Measurements from ENCODE around the gene UNC5C. TPM values are rescaled to one million over a fixed set of nuclear protein-coding genes. Genes with fewer than 3 reads are reported as not detected.

UNC5C gene
- total and polyA plus RNA-seq, 2 donors, result 3.7 to 31.5 TPM

GRCh38 chr4:95524184-95524583, 24.6 kb downstream of the UNC5C start:
- no peaks in the 10 kb centered on the region for H3K36me3 ChIP-seq (ENCODE audit: insufficient read depth)
- H3K27ac ChIP-seq (ENCODE audit: low read depth), result no peak overlapping the region
- 56% methylated on average over 1 of the region's 1 CpG for WGBS
- no peak overlapping the region for H3K4me3 ChIP-seq (ENCODE audit: low read depth, low read length)
- no peak for DNase-seq (ENCODE audit: extremely low spot score)
- no peaks in the 10 kb centered on the region for H3K4me1 ChIP-seq (ENCODE audit: insufficient read depth)

DNA sequence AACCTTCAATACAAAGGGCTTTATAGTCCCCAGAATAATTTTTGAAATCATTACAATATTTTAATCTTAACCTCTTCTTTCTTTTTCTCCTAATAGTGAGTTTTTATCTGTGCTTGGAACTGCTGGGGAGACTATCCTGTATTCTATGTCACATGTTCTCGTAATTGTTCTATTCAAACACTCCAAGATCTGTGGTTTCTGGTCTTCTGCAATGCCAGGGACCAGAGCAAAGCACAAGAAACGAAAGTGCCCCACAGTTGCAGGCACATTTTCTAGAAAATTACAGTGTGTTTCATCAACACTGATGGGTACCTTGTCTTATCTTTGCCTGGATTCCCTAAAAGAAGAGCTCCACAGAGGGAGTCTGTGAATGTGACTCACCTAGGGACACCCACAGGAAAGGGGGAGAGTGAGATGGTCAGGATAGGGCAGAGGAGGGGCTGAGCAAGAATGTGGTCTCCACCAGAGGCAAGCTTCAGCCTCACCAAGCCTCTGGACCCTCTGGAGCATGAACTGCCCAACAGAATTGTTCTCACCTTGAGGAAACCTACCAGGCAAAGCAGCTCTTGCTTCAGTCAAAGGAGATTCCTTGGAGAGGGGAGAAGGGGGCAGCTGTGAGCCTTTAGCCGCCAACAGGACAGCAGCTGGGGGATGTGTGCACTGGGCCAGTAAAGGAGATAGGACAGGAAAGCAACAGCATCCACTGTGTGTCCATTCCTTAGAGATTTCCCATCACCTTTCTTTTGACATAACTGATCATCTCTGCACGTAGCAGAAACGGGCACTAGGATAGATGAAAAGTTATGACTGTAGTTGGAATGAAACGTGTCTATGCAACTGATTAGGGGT, 25.9 kb downstream of the UNC5C start:
- Histone ChIP-seq H3K4me1 (ENCODE audit: insufficient read depth) (no peaks in the 10 kb centered on the region), H3K36me3 (ENCODE audit: insufficient read depth) (no peaks in the 10 kb centered on the region), H3K4me3 (ENCODE audit: low read depth, low read length) (no peak overlapping the region), H3K27ac (ENCODE audit: low read depth) (no peak overlapping the region)
- no peak for DNase-seq (ENCODE audit: extremely low spot score)
- 95% methylated on average over 6 of the region's 6 CpGs for WGBS

GRCh38 chr4:95517576-95518345, 31.0 kb downstream of the UNC5C start:
- Histone ChIP-seq H3K27ac (ENCODE audit: low read depth) (no peak overlapping the region), H3K36me3 (ENCODE audit: insufficient read depth) (no peaks in the 10 kb centered on the region), H3K4me1 (ENCODE audit: insufficient read depth) (no peaks in the 10 kb centered on the region), H3K4me3 (ENCODE audit: low read depth, low read length) (no peak overlapping the region)
- WGBS, result 37% methylated on average over 7 of the region's 7 CpGs
- DNase-seq (ENCODE audit: extremely low spot score), result no peak

DNA sequence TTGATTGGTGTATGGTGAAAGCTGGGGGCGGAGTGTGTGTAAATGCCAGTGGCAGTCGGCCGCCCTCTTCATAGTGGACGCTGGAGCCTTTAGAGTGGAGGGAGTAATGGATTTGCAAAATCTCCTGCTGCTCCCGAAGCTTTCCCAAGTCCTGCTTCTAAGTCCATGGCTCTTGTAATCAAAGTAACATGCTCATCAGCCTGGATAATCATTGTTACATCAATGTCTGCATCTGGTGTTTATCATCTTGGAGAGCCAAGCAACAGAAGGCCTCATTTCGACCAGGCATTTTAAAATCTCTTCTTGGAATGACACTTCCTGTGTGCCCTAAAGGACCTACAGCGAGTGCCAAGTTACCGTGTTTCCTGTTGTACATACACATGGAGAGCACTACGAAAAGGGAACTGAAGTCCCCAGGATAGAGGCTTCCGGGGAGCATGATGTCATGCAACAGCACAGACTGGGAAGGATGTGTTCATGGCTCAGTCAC, 32.2 kb downstream of the UNC5C start:
- H3K27ac ChIP-seq (ENCODE audit: low read depth), result no peak overlapping the region
- DNase-seq (ENCODE audit: extremely low spot score), result no peak
- WGBS, result 56% methylated on average over 10 of the region's 10 CpGs
- no peaks in the 10 kb centered on the region for H3K4me1 ChIP-seq (ENCODE audit: insufficient read depth)
- H3K4me3 ChIP-seq (ENCODE audit: low read depth, low read length), result no peak overlapping the region
- H3K36me3 ChIP-seq (ENCODE audit: insufficient read depth), result no peaks in the 10 kb centered on the region

- Histone ChIP-seq H3K4me1 (ENCODE audit: insufficient read depth) (no peaks in the 10 kb centered on the region), H3K4me3 (ENCODE audit: low read depth, low read length) (no peak overlapping the region), H3K27ac (ENCODE audit: low read depth) (no peak overlapping the region), H3K36me3 (ENCODE audit: insufficient read depth) (no peaks in the 10 kb centered on the region)
- WGBS, result 30% methylated on average over 1 of the region's 1 CpG
- no peak for DNase-seq (ENCODE audit: extremely low spot score)
Measured at GRCh38 chr4:95515589-95515988, 33.2 kb downstream of the UNC5C start.

GRCh38 chr4:95513022-95513421, 35.8 kb downstream of the UNC5C start:
- WGBS, result 94% methylated on average over 4 of the region's 4 CpGs
- DNase-seq (ENCODE audit: extremely low spot score), result no peak
- Histone ChIP-seq H3K27ac (ENCODE audit: low read depth) (no peak overlapping the region), H3K36me3 (ENCODE audit: insufficient read depth) (no peaks in the 10 kb centered on the region), H3K4me1 (ENCODE audit: insufficient read depth) (no peaks in the 10 kb centered on the region), H3K4me3 (ENCODE audit: low read depth, low read length) (no peak overlapping the region)

DNA sequence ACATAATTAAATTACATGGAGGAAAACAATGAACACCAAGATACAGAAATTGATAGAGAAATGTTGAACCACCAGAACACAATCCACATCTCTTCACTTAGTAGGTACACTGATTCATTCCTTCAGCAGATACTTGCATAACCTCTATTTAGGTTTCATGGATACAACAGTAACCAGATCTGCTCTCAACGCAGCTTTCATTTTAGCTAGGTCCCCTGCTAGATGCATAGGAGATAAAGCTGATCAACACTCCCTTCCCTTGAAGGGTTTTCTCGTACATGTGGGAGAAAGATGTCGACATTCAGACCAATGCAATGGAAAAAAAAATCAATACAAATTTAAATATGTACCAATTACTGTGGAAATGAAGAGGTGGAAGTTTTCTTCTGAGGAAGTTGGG, 37.3 kb downstream of the UNC5C start:
- Histone ChIP-seq H3K4me3 (ENCODE audit: low read depth, low read length) (no peak overlapping the region), H3K36me3 (ENCODE audit: insufficient read depth) (no peaks in the 10 kb centered on the region), H3K27ac (ENCODE audit: low read depth) (no peak overlapping the region), H3K4me1 (ENCODE audit: insufficient read depth) (no peaks in the 10 kb centered on the region)
- no peak for DNase-seq (ENCODE audit: extremely low spot score)
- 90% methylated on average over 3 of the region's 3 CpGs for WGBS

DNA sequence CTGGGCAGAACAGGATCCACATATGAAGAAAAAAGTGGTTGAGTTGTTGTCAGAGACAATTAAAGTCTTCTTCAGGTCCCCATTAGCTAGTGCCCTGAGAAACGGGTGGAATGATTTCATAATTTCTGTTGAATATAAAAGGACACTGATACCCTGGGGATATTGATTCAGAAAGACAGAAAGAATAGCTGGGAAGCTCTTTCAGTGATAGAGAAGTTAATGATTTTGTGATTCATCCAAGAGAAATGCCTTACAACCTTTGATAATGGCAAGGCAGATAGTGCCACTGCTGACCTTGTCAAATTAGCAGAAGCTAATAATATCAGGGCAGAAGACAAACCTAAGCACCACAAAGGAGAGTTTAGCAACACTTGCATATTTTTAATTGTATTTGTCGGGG, 37.9 kb downstream of the UNC5C start:
- Histone ChIP-seq H3K4me3 (ENCODE audit: low read depth, low read length) (no peak overlapping the region), H3K27ac (ENCODE audit: low read depth) (no peak overlapping the region), H3K4me1 (ENCODE audit: insufficient read depth) (no peaks in the 10 kb centered on the region), H3K36me3 (ENCODE audit: insufficient read depth) (no peaks in the 10 kb centered on the region)
- 85% methylated on average over 2 of the region's 2 CpGs for WGBS
- DNase-seq (ENCODE audit: extremely low spot score), result no peak

- H3K4me3 ChIP-seq (ENCODE audit: low read depth, low read length), result no peak overlapping the region
- H3K36me3 ChIP-seq (ENCODE audit: insufficient read depth), result no peaks in the 10 kb centered on the region
- 10% methylated on average over 2 of the region's 2 CpGs for WGBS
- H3K27ac ChIP-seq (ENCODE audit: low read depth), result no peak overlapping the region
- H3K4me1 ChIP-seq (ENCODE audit: insufficient read depth), result no peaks in the 10 kb centered on the region
- DNase-seq (ENCODE audit: extremely low spot score), result no peak
Measured at GRCh38 chr4:95510145-95510544, 38.6 kb downstream of the UNC5C start.

GRCh38 chr4:95508421-95508820, 40.4 kb downstream of the UNC5C start:
- no peak overlapping the region for H3K27ac ChIP-seq (ENCODE audit: low read depth)
- DNase-seq (ENCODE audit: extremely low spot score), result no peak
- H3K4me1 ChIP-seq (ENCODE audit: insufficient read depth), result no peaks in the 10 kb centered on the region
- WGBS, result 38% methylated on average over 1 of the region's 1 CpG
- no peak overlapping the region for H3K4me3 ChIP-seq (ENCODE audit: low read depth, low read length)
- no peaks in the 10 kb centered on the region for H3K36me3 ChIP-seq (ENCODE audit: insufficient read depth)

DNA sequence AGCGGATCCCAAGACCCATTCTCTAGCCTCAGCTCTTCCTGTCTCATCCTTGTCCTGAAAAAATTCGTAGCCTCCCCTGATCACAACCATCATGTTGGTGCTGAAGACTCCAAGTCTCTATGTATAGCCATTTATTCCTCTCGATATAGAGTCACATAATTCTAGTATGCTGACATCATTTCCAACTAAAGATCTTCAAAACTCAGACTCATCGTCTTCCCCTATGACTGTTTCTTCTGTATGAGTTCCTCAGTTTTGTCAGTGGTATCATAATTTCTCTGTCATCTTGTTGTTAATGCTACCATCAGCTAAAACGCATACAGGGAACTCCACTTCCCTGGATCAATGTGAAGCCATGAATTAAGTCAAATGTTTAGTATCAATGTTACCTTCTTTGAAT, 41.2 kb downstream of the UNC5C start:
- DNase-seq (ENCODE audit: extremely low spot score), result no peak
- H3K4me1 ChIP-seq (ENCODE audit: insufficient read depth), result no peaks in the 10 kb centered on the region
- no peak overlapping the region for H3K27ac ChIP-seq (ENCODE audit: low read depth)
- no peaks in the 10 kb centered on the region for H3K36me3 ChIP-seq (ENCODE audit: insufficient read depth)
- no peak overlapping the region for H3K4me3 ChIP-seq (ENCODE audit: low read depth, low read length)
- WGBS, result 94% methylated on average over 5 of the region's 5 CpGs

DNA sequence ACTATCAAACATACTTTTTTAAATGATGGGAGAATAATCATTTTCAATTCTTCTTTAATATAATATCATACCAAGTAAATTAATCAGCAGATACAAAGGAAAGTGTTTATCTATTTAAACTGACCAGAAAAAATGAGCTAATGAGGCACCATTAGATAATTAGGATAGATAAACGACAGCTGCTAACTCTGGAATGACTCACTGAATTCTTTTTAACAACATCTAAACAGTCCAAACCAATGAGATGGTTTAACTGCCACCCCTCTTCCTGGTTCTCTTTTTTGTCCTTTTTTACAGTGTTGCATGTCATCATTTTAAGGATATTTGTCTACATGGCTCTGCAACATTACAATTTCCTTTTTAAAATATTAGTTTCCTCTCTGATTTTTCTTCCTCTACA, 41.6 kb downstream of the UNC5C start:
- Histone ChIP-seq H3K36me3 (ENCODE audit: insufficient read depth) (no peaks in the 10 kb centered on the region), H3K27ac (ENCODE audit: low read depth) (no peak overlapping the region), H3K4me1 (ENCODE audit: insufficient read depth) (no peaks in the 10 kb centered on the region), H3K4me3 (ENCODE audit: low read depth, low read length) (no peak overlapping the region)
- no peak for DNase-seq (ENCODE audit: extremely low spot score)
- 68% methylated on average over 1 of the region's 1 CpG for WGBS

GRCh38 chr4:95506264-95506663, 42.5 kb downstream of the UNC5C start:
- Histone ChIP-seq H3K4me3 (ENCODE audit: low read depth, low read length) (no peak overlapping the region), H3K36me3 (ENCODE audit: insufficient read depth) (no peaks in the 10 kb centered on the region), H3K27ac (ENCODE audit: low read depth) (no peak overlapping the region), H3K4me1 (ENCODE audit: insufficient read depth) (no peaks in the 10 kb centered on the region)
- no peak for DNase-seq (ENCODE audit: extremely low spot score)
- WGBS, result 92% methylated on average over 4 of the region's 4 CpGs

DNA sequence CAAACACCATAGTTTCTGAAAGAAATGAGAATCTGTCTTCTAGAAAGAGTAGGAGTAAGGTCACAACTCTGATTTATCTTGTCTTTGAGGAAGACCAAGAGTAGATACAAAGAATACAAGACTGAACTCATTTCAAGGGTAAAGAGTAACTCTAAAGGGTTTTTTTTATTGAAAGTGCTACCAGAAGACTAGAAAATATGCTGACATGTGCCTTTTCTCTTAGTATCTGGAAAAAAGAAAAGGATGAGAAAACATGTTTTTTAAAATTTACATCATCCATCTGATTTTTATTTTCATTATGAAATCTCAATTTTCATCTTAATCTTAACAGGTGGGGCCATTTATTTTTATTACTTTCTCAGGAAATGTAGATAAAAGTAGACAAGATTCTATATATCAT, 43.0 kb downstream of the UNC5C start:
- no peak overlapping the region for H3K4me3 ChIP-seq (ENCODE audit: low read depth, low read length)
- no peaks in the 10 kb centered on the region for H3K36me3 ChIP-seq (ENCODE audit: insufficient read depth)
- no peak for DNase-seq (ENCODE audit: extremely low spot score)
- no peak overlapping the region for H3K27ac ChIP-seq (ENCODE audit: low read depth)
- no peaks in the 10 kb centered on the region for H3K4me1 ChIP-seq (ENCODE audit: insufficient read depth)

Data from urinary bladder (tissue), 4 donors.